GM18517 (cell line): Measurements from ENCODE around the gene TCF15.
"Not testable (repeated sequence)": the region's sequence is repeated elsewhere in the genome, so short reads cannot be mapped to it uniquely, and the experiment has no call there.

ENCODE experiments used
- ATAC-seq: cut with Tn5 transposase; IDR thresholded peaks from one replicate; pipeline ENCODE4 v1.9.1; 2021; ENCODE audit warnings: mild to moderate bottlenecking, moderate library complexity; ENCODE audit not compliant: unreplicated experiment

Gene TCF15

DNA sequence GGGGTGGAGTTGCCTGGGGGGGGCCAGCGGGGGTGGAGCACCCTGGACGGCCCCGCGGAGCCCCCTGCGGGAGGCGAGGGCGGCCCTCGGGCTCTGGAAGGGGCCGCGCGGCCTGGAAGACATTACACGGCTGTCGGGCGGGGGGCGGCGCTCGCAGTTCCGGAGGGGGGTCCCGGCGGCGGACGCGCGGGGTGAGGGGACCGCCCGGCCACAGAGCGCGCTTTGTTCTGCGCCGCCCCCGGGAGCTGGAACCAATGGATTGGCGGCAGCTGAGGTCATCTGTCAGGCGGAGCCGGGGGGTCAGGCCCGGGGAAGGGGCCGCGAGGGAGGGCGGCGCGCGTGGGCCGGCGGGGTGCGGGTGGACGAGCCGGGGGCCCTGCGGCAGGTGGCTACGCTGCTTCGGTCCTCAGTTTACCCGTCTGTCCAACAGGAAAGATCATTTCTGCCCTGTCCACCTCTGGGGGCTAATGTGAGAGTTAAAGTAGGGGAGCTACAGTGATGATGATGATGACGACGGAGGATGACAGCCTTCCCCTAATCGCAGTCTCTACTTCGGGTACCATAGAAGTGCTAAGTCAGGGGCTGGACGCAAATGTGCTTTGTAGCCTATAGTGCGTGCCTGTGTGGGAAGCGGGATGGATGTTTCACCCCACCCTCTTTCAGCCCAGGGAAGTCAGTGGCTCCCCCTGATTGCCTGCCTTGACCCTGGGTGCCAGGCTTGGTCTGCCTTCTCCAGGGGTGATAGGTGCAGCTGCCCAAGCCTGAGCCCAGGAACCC, 32.5 kb upstream of the TCF15 start:
- no peak for ATAC-seq

DNA sequence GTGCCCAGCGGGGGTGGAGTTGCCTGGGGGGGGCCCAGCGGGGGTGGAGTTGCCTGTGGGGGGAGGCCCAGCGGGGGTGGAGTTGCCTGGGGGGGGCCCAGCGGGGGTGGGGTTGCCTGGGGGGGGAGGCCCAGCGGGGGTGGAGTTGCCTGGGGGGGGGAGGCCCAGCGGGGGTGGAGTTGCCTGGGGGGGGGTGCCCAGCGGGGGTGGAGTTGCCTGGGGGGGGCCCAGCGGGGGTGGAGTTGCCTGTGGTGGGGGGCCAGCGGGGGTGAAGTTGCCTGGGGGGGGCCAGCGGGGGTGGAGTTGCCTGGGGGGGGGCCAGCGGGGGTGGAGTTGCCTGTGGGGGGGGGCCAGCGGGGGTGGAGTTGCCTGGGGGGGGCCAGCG, 31.9 kb upstream of the TCF15 start:
- not testable (repeated sequence) for ATAC-seq

DNA sequence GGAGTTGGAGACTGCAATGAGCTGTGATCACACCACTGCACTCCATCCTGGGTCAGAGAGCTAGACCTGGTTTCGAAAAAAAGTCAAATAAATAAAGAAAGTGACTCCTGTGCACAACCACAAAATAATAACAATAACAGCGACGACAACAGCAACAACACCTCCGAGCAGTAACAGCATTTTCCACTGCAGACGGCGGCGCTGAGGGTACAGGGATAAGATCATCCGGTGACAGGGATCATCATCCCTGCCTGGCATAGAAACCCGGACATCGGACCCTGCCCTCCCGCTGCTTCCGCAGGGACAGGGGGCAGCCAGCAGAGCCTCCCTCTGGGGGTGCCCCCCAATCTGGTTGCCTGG, 31.4 kb upstream of the TCF15 start:
- ATAC-seq, result no peak

GRCh38 chr20:640674-641515, 30.8 kb upstream of the TCF15 start:
- ATAC-seq, result no peak

- no peak for ATAC-seq
Observed at GRCh38 chr20:638579-638978, 28.5 kb upstream of the TCF15 start.

- ATAC-seq, result no peak
Observed at GRCh38 chr20:637559-637958, 27.4 kb upstream of the TCF15 start.

- ATAC-seq, result no peak
Observed at GRCh38 chr20:635893-636338, 25.8 kb upstream of the TCF15 start.

GRCh38 chr20:635028-635892, 25.2 kb upstream of the TCF15 start:
- no peak for ATAC-seq

- ATAC-seq, result no peak
Observed at GRCh38 chr20:634148-634925, 24.2 kb upstream of the TCF15 start.

GRCh38 chr20:631101-631500, 21.0 kb upstream of the TCF15 start:
- ATAC-seq, result no peak

GRCh38 chr20:626579-626978, 16.5 kb upstream of the TCF15 start:
- no peak for ATAC-seq

GRCh38 chr20:625360-625932, 15.3 kb upstream of the TCF15 start:
- no peak for ATAC-seq

DNA sequence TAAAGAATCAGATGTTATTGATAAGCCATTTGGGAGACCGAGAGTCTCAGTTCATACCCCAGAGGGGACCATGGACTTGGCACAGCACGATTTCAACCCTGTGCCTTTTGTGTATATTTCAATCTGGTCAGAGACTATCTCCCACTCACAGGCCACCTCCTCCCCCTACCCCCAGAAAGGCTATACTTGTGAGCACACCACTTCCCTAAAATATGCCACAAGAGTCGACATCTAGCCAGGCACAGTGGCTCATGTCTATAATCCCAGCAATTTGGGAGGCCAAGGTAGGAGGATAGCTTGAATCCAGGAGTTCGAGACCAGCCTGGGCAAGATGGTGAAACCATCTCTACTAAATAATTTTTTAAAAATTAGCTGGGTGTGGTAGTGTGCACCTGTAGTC, 13.6 kb upstream of the TCF15 start:
- no peak for ATAC-seq

DNA sequence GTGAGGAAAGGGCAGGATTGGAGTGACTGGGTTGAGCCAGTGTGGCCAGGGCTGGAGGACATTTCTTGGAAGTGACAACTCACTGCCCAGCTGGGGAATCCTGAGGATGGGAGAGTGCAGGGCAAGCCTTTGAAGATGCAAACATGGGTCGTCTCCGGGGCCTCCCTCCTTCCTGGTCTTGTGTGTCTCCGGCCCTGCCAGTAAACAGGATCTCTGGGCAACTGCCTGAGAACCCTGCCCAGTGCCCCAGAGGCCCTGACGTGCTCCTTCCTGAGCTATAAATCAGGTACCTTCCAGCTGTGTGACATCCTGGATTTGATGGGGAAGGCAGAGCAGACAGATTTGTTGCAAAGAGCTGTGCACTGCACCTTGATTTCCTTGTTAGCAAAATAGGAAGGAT, 12.9 kb upstream of the TCF15 start:
- ATAC-seq, result no peak

- ATAC-seq, result no peak
Observed at GRCh38 chr20:622161-622560, 12.1 kb upstream of the TCF15 start.

GRCh38 chr20:621125-621756, 11.1 kb upstream of the TCF15 start:
- ATAC-seq, result no peak

- no peak for ATAC-seq
Observed at GRCh38 chr20:620246-620645, 10.1 kb upstream of the TCF15 start.

DNA sequence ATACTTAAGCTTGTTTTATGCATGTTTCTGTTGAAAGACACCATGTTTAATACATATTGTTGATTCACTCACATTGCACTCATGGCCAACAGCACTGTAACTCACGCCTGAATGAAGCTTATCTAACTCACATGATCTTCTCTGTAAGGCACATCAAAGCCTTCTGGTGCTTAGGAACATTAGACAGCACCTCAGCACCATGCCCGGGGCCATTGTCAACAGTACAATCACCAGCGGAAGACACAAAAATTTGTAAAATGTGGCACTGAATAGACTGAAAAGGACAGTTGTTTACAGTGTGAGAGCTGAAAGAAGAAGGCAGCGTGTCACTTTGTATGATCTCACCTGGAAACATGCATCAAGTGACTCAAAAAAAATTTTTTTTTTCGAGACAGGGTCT, 8.9 kb upstream of the TCF15 start:
- ATAC-seq, result no peak

DNA sequence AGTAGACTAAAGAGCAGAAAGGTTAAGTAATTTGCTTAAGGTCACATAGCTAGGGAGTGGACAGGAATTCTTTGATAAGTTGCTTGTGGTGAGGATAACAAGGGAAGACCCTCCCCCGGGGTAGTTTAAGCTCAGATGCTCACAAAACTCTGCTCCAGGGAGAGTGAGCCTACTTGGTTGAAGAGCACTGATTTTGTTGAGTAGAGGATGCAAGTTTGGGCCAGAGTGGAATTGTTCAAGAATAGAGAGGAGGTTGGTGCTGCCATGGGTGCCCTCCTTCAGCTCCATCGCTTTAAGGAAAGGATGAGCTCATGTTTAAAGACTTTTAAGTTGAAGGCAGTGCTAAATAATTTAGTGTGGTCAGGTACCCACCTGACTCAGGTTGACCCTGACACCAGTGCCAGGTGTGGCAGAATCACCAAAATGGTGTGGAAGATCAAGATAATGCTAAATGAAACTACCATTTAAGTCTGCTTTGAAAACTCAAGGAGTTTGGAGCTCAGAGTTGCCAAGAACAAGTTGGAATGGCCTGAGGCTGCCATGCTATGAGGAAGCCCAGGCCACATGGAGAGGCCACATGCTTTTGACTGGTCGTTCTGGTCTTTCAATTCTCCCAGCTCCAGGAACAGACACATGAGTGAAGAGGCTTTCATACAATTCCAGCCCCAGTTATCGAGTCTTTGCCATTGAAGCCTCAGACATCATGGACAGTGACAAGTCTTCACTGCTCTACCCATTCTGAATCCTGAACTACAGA, 8.0 kb upstream of the TCF15 start:
- ATAC-seq, result no peak
